Spinal cord (tissue), 10 donors: ENCODE data around the gene SIM2. TPM values are rescaled to one million over a fixed set of nuclear protein-coding genes. Genes with fewer than 3 reads are reported as not detected.
A peak's percentile ranks its signal among the peaks of the same experiment; 100 is the strongest.

Experiments
- DNase-seq, 6 donors: peaks; one replicate each; pipeline versions ENCODE4 v3.0.0 to v3.0.0-alpha.2; 2013 to 2015; ENCODE audit warnings: low spot score in 6 of 6, low read depth in 4 of 6
- H3K27ac ChIP-seq: one replicate; pipeline ENCODE4 v1.5.1; 2013; ENCODE audit warnings: low read depth, low read length, control low read depth
- H3K27me3 ChIP-seq: one replicate; pipeline ENCODE4 v1.6.1; 2013; ENCODE audit warnings: low read length; ENCODE audit not compliant: control insufficient read depth, insufficient read depth
- H3K36me3 ChIP-seq: one replicate; pipeline ENCODE4 v1.6.1; 2013; ENCODE audit warnings: low read length; ENCODE audit not compliant: control insufficient read depth, insufficient read depth
- H3K4me1 ChIP-seq: one replicate; pipeline ENCODE4 v1.6.1; 2013; ENCODE audit warnings: low read length; ENCODE audit not compliant: control insufficient read depth, insufficient read depth
- H3K4me3 ChIP-seq: one replicate; pipeline ENCODE4 v1.5.1; 2013; ENCODE audit warnings: low read depth, low read length, control low read depth
- H3K9me3 ChIP-seq: one replicate; pipeline ENCODE4 v1.6.1; 2013; ENCODE audit warnings: low read length; ENCODE audit not compliant: control insufficient read depth, insufficient read depth
- WGBS: methylation state at CpG from one replicate; pipeline ENCODE4 v1.1.5; 2013; ENCODE audit warnings: missing lambda C conversion rate; ENCODE audit not compliant: insufficient coverage; 5-methylcytosine and 5-hydroxymethylcytosine counted together
- polyA plus RNA-seq, 2 donors: library from polyadenylated mRNA; unstranded; fragments of 120-200 nt; gene quantifications; one replicate each; pipeline ENCODE4 v1.2.1, GENCODE V29; 2013; ENCODE audit not compliant: insufficient read length in 2 of 2
- total RNA-seq, 2 donors: library from RNA; depleted of rRNA in 1 of 2; stranded (reverse); fragments of 120-200 nt in 1 of 2; fragments of >200 nt in 1 of 2; gene quantifications; one replicate each; pipeline versions ENCODE4 v1.2.3 to v1.2.4, GENCODE V29; 2013 to 2014
- donor health status: healthy.

SIM2 gene
- total and polyA plus RNA-seq, 4 donors = 0.06 to 3.3 (median 2.9) TPM; not detected in 1

DNA sequence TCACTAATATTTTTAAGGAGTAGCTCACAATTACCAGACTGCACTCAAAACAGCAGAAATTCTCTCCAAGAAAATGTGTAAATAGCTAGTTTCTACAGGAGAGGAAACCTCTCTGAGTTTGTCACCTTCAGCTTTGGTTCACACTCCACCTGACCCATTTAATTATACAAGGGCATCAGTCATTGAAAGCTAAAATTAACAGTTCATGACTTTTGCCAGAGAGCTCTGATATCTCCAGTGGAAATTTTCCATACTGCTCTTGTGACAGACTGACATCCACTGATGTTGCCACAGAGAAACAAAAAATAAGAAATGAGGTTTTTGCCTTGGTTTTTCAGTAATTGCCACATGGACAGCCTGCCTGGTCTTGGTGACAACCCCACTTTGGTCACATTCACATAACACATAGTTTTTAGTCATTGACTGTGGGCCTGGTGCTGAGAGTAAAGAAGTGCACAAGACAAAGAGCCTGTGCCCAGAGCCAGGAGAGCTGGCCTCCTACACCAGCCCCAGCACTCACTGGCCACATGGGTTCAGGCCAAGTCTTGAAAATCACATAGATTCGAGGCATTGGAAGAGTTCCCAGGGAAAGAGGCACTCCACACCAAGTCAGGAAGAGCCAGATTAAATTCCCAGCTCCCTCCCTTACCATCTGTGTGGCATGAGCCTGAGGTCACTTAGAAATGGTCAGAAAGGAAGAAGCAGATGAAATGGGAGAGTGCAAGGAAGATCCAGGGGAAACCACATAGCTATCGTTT lies 13.8 kb upstream of the SIM2 start:
- peak in 1 of 6 donors; percentile 61 for DNase-seq
- Histone ChIP-seq H3K36me3 (no peaks in the 10 kb centered on the region), H3K9me3 (peaks cover 5% of the 10 kb centered on the region), H3K27me3 (peaks cover 35% of the 10 kb centered on the region), H3K4me3 (no peak overlapping the region), H3K4me1 (no peaks in the 10 kb centered on the region), H3K27ac (no peak overlapping the region)
- no CpG with 5 or more reads among the region's 2 CpGs for WGBS

DNA sequence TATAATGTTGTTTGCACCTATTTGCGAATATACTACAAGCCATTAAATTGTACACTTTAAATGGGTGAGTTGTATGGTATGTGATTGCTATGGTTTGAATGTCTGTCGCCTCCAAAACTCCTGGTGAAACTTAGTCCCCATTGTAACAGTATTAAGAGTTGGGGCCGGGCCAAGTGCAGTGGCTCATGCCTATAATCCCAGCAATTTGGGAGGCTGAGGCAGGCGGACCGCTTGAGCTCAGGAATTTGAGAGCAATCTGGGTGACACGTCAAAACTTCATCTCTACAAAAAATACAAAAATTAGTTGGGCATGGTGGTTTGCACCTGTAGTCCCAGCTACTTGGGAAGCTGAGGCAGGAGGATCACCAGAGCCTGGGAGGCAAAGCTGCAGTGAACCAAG lies 12.0 kb upstream of the SIM2 start:
- no peak overlapping the region for H3K4me3 ChIP-seq
- H3K36me3 ChIP-seq = no peaks in the 10 kb centered on the region
- DNase-seq = no peak
- WGBS = 100% methylated on average over 1 of the region's 6 CpGs
- no peaks in the 10 kb centered on the region for H3K9me3 ChIP-seq
- H3K4me1 ChIP-seq = no peaks in the 10 kb centered on the region
- peaks cover 53% of the 10 kb centered on the region for H3K27me3 ChIP-seq
- no peak overlapping the region for H3K27ac ChIP-seq

DNA sequence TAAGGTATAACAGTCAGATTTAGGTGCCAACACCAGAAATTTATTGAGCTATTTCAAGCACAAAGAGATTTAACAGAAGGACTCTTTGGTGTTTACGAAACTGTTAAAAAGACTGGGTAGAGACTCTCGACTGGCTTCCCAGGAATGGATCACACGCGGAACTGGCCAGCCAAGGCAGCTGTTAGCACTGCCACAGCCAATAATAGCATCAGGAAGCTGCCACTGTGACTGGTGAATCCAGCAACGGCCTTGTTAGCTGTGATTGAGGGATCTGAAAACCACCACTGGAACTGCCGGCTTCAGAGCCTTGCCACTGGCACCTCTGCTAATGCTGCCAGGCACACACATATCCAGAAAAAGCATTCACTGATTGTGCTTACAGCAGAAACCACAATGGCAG lies 10.6 kb upstream of the SIM2 start:
- Histone ChIP-seq H3K36me3 (no peaks in the 10 kb centered on the region), H3K4me3 (no peak overlapping the region), H3K27me3 (peaks cover 64% of the 10 kb centered on the region), H3K27ac (no peak overlapping the region), H3K9me3 (no peaks in the 10 kb centered on the region), H3K4me1 (peaks cover 10% of the 10 kb centered on the region)
- 54% methylated on average over 6 of the region's 6 CpGs for WGBS
- no peak for DNase-seq

DNA sequence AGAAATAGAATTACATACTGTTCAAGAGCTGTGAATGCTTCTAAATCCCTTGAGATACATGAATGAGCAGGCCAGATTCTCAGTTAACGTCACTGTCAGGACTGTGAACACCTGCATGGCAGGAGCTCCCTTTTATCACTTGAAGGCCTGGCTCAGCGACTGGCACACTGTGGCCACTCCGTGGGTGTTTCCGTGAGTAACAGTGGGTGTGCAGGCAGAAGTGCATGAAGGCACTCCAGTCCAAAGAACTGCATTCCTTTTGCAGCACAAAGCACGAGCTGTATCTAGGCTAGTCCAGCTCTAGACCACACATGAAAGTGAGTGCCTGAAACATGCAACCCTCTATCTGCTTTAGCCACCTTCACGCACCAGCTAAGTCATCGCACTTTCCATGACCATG lies 9.6 kb upstream of the SIM2 start:
- 64% methylated on average over 6 of the region's 7 CpGs for WGBS
- no peaks in the 10 kb centered on the region for H3K36me3 ChIP-seq
- no peaks in the 10 kb centered on the region for H3K9me3 ChIP-seq
- H3K4me1 ChIP-seq = peaks cover 14% of the 10 kb centered on the region
- H3K4me3 ChIP-seq = no peak overlapping the region
- no peak overlapping the region for H3K27ac ChIP-seq
- peaks cover 70% of the 10 kb centered on the region for H3K27me3 ChIP-seq
- DNase-seq = no peak

DNA sequence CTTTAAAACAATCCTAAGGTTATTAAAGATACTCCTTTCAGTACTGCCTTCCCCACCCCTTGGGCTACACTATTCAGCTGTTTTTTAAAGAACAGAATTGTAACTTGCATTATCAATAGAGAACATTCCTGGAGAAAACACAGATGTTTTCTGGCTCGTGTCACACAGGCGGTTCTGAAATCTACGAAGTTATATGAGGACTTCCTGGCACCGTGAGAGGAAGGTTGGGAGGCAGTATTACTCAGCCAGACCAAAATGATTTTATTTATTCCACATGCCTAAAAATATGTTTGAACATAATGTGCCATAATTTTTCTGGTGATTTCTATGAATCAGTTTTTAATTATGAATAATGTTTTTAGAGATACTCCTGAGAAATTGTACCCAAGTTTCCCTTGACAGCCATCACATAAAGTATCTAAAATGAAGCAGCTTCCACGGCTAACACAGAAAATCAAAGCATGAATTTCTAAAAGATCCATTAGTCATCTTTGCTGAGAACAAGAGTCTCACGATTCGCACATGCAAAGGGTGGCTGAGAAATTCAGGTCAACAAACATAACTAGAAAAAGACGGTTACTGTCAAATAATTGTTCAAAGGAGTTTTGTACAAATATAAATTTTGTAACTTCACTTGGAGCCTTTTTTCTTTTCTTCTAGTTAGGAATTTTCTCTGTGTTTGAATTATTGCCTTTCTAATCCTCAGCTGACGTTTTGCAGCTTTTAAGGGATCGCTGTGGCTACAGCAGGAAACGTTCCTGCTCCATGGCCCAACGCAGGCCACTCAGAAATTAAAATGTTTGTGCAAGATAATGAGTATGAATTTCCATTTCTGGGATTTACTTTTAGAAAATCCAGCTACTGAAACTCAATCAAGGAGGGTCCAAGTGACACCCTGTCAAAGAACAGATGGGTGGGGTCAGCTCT lies 8.0 kb upstream of the SIM2 start:
- H3K9me3 ChIP-seq = no peaks in the 10 kb centered on the region
- WGBS = 19% methylated on average over 6 of the region's 12 CpGs
- H3K27ac ChIP-seq = no peak overlapping the region
- H3K27me3 ChIP-seq = peaks cover 79% of the 10 kb centered on the region
- H3K36me3 ChIP-seq = no peaks in the 10 kb centered on the region
- H3K4me3 ChIP-seq = no peak overlapping the region
- DNase-seq = no peak
- peaks cover 16% of the 10 kb centered on the region for H3K4me1 ChIP-seq

DNA sequence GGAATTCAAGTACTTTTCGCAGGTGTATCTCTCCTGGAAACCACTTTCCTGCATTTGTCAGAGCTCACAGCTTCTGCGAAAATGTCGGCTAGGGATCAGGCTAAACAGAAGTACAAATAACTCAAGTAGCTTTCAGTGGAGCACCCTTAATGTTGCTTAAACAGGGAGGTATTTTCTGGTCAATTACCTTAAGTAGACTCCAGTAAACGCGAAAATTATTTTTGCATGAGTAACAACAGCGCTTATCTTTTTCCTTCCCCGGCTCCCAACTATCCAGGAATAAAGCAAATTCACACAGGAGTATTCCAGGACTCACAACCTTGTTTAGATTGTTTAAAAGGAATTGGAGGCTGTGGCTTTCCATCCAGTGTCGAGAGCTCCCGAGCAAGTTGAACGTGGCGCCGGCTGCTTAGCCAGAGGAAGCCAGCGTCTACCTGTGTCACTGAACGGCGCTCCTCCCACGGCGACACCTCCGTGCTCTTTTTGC lies 7.3 kb upstream of the SIM2 start:
- DNase-seq = peak in 1 of 6 donors; percentile 28
- no peaks in the 10 kb centered on the region for H3K9me3 ChIP-seq
- 4% methylated on average over 10 of the region's 18 CpGs for WGBS
- no peak overlapping the region for H3K27ac ChIP-seq
- H3K4me1 ChIP-seq = peaks cover 23% of the 10 kb centered on the region
- H3K27me3 ChIP-seq = peaks cover 86% of the 10 kb centered on the region
- no peak overlapping the region for H3K4me3 ChIP-seq
- H3K36me3 ChIP-seq = no peaks in the 10 kb centered on the region

DNA sequence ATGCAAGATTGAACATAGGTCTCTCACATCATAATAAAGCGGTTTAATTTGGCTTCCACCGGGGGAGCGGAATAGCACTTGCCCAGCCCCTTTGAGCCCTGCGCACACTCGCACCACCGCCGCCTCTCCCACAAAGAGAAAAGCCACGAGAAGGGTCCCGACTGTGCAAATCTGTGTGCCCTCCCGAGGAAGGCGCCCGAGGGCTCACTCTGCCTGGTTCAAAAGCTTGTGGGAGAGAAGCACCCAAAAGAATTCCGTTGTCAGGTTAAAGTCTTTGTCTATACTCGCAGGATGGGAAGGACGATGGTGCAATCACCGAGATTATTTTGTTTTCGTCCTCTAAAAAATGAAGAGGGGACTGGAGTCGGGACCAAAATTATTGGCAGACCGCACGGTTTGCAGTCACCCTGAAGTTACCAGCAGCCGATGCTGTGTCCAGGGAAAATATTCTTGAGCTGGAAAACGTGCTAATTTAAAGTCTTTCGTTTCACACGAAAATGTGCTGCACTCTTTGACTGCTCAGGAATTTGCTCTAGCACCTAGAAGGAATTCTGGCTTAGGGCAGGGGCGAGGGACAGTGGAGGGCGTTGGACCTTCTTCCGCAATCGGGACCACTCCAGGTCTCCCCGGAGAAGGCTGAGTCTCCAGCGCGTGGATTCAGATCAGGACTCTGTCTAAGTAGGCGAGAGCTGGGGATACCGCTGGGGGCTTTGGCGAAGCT lies 6.6 kb upstream of the SIM2 start:
- DNase-seq = peak in 2 of 6 donors; percentile 55 to 57
- H3K27me3 ChIP-seq = peaks cover 91% of the 10 kb centered on the region

DNA sequence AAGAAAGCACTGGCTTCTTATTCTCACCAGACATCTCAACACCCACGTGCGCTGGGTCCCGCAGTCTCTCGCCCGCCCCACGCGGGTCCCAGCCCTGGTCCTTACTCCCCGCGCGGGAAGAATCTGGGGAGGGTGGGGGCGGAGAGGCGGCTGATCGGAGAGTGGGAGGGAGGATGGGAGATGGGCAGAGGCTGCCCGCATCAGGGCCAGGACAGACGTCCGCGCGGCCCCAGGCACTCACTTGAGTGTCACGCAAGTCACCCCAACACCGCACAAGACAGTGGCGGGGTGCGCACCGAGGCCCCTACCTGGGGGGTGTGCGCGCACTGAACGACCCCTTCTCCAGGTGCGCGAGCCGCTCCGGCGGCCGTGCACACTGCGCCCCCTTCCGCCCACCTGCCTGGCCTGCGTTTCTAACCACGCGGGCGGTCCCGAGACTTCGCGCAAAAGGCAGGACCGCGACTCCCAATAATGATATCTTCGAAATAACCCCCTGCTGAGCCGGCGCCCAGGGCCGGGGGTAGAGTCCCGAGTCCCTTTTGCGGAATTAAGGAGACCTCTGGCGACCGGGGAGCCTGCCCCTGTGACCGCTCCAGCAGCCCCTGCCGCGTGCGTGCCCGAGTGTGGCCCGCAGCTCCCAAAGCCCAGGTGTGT lies 6.0 kb upstream of the SIM2 start:
- WGBS = under 1% methylated on average over 55 of the region's 57 CpGs
- Histone ChIP-seq H3K27me3 (peaks cover 92% of the 10 kb centered on the region), H3K36me3 (no peaks in the 10 kb centered on the region), H3K9me3 (no peaks in the 10 kb centered on the region), H3K27ac (no peak overlapping the region), H3K4me3 (no peak overlapping the region), H3K4me1 (peaks cover 37% of the 10 kb centered on the region)
- no peak for DNase-seq

More for the DNA sequence above, 6.6 kb upstream of the SIM2 start:
- H3K9me3 ChIP-seq = no peaks in the 10 kb centered on the region
- no peak overlapping the region for H3K27ac ChIP-seq
- H3K4me3 ChIP-seq = no peak overlapping the region
- 3% methylated on average over 29 of the region's 34 CpGs for WGBS
- no peaks in the 10 kb centered on the region for H3K36me3 ChIP-seq
- H3K4me1 ChIP-seq = peaks cover 30% of the 10 kb centered on the region

DNA sequence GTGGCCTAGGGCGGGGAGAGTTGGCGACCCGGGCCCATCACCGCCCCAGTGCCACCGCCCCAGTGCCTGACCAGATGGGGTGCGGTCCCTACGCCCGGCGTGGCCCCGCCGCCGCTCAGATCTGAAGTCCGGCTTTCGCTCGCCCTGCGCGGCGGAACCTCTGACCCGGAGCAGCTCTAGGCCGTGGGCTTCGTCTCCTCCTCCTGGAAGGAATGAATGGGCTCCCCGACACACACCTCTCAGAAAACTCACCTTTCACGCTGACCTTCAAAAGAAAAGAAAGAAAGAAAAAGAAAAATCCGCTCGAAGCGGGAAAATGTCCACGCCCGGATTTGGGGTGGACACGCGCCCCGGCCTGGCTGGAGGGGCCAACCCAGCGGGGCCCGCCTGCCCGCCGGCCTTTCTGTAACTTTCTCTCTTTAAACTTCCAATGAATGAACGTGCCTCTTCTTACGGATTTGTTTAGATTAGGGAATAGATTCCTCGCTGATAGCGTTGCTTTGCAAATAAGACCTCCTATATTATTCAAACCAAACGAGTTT lies 5.4 kb upstream of the SIM2 start:
- Histone ChIP-seq H3K9me3 (no peaks in the 10 kb centered on the region), H3K4me1 (peaks cover 43% of the 10 kb centered on the region), H3K36me3 (no peaks in the 10 kb centered on the region), H3K27me3 (peaks cover 94% of the 10 kb centered on the region), H3K27ac (no peak overlapping the region), H3K4me3 (no peak overlapping the region)
- WGBS = under 1% methylated on average over 24 of the region's 40 CpGs
- peak in 1 of 6 donors; percentile 45 for DNase-seq
